ENCODE results near the gene KRTAP19-8.

KRTAP19-8 gene

GRCh38 chr21:30996728-30997127 is 41.5 kb downstream of the KRTAP19-8 start:
- TF ChIP-seq, protein P1, sequence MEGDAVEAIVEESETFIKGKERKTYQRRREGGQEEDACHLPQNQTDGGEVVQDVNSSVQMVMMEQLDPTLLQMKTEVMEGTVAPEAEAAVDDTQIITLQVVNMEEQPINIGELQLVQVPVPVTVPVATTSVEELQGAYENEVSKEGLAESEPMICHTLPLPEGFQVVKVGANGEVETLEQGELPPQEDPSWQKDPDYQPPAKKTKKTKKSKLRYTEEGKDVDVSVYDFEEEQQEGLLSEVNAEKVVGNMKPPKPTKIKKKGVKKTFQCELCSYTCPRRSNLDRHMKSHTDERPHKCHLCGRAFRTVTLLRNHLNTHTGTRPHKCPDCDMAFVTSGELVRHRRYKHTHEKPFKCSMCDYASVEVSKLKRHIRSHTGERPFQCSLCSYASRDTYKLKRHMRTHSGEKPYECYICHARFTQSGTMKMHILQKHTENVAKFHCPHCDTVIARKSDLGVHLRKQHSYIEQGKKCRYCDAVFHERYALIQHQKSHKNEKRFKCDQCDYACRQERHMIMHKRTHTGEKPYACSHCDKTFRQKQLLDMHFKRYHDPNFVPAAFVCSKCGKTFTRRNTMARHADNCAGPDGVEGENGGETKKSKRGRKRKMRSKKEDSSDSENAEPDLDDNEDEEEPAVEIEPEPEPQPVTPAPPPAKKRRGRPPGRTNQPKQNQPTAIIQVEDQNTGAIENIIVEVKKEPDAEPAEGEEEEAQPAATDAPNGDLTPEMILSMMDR (IDR thresholded peaks at IDR 0.05; ENCODE audit: low read length, missing control alignments): no peak
- DNase-seq (ENCODE audit: low read depth): no peak
- no peak overlapping the region for H3K4me3 ChIP-seq (replicated peaks; ENCODE audit: low read depth, low read length)

DNA sequence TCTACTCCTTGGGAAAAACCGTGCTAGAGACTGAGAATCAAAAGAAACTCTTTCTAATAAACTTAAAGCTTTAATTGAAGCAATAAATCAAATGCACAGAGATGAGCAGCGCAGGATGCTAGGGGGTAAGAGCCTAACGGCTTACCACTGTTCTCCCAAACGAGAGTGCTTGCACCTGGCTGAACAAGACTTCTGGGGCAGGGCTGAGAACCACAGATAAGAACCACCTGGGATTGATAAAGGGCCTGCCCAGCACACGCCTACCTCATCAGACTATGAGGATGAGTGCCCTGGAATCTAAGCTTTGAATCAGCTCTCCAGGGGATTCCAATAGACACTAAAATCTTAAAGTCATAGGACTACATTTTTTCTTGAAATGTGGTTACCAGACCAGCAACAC is 43.3 kb downstream of the KRTAP19-8 start:
- DNase-seq (ENCODE audit: low read depth): no peak
- no peak overlapping the region for H3K4me3 ChIP-seq (replicated peaks; ENCODE audit: low read depth, low read length)
- TF ChIP-seq, protein P1 (IDR thresholded peaks at IDR 0.05; ENCODE audit: low read length, missing control alignments): no peak

DNA sequence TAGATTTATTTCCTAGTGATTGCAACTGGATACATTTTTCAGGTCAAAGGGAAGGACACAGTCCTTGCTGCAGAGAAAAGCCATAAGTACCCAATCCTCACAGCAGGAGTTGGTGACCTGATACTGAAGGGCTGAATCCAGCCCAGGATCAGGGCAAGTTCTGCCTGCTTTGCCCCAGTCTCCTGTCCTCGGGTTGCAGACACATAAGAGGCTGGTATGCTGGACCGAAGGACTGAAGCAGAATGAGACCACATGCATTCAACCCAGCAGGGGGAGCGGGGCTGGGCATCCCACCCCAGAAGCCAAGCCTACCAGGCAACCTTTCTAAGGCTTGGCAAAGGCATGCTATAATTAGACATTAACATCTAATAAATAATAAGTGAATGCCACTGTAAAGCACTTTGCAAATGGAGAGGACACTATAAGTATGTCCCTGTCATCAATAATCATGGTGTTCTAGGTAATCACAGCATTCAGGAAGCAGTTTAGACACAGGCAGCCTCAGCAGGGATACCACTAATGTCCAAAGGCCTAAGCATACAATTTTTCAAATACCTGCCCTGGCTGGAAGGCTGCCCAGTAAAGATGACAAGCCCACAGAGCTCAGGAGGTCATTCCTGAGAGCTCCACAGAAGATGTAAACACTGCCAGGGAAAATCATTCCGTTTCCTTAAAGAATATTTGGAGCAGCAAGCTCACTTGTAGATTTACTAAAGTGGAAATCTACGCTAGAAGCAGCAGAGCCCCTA is 47.6 kb downstream of the KRTAP19-8 start:
- H3K4me3 ChIP-seq (replicated peaks; ENCODE audit: low read depth, low read length): no peak overlapping the region
- TF ChIP-seq, protein P1 (IDR thresholded peaks at IDR 0.05; ENCODE audit: low read length, missing control alignments): no peak
- DNase-seq (ENCODE audit: low read depth): no peak

DNA sequence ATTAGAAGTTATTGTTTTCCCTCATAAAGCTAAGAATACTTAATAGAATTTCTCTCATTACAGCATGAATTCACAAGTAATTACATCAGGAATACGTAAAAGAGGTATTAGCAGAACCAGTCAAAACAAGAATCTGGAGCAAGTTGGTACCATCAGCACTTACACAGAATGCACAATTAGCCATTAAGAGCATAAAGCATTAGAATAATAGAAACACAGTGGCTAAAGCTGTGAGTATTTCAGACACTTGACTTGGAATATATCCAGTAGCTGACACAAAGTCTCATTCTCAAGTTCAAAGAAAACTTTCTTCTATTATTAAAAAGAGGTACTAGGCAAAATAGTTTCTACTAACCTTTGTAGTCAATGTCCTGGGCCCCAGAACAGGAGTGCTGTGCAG is 49.6 kb downstream of the KRTAP19-8 start:
- H3K4me3 ChIP-seq (replicated peaks; ENCODE audit: low read depth, low read length): no peak overlapping the region
- no peak for DNase-seq (ENCODE audit: low read depth)
- TF ChIP-seq, protein P1 (IDR thresholded peaks at IDR 0.05; ENCODE audit: low read length, missing control alignments): no peak
